ENCODE measurements around the gene P2RY8. TPM values are rescaled to one million over a fixed set of nuclear protein-coding genes. Genes with fewer than 3 reads are reported as not detected.
"Not testable (repeated sequence)": the region's sequence is repeated elsewhere in the genome, so short reads cannot be mapped to it uniquely, and the experiment has no call there.

P2RY8 gene
- total RNA-seq, 1 donor: not detected

DNA sequence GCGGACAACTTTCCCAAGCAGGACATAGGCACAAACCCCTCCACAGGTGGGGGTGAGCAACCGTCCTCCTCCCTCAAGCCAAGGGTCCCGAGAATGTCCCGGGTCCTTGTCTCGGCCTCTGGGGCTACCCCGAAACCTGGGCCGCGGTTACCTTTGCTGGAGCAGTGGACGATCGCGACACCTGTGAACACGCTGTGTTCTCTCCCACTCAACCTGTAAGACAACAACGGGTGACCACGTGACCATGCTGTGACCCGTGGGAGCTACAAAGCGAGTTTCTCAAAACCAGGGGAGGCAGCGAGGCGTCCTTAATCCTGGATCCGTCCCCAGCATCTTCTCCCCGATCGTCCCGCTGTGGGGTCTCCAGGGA, 102.1 kb downstream of the P2RY8 start:
- Histone ChIP-seq H3K4me3 (ENCODE audit: insufficient read depth, low read length) (no peak overlapping the region), H3K36me3 (ENCODE audit: insufficient read depth, low read length) (peaks cover 14% of the 10 kb centered on the region), H3K79me2 (ENCODE audit: insufficient read depth, low read length) (no peaks in the 10 kb centered on the region), H4K20me1 (ENCODE audit: insufficient read depth, low read length) (no peaks in the 10 kb centered on the region), H2AFZ (ENCODE audit: low read length) (no peak overlapping the region), H3K27me3 (ENCODE audit: insufficient read depth, low read length) (no peaks in the 10 kb centered on the region), H3K27ac (ENCODE audit: low read depth, low read length) (no peak overlapping the region), H3K4me1 (ENCODE audit: insufficient read depth, low read length) (no peaks in the 10 kb centered on the region), H3K4me2 (ENCODE audit: insufficient read depth, low read length) (no peak overlapping the region), H3K9me3 (ENCODE audit: low read depth, low read length) (no peaks in the 10 kb centered on the region)
- no peak for DNase-seq (ENCODE audit: insufficient read length, low spot score, missing footprints)
- TF ChIP-seq, protein P1, sequence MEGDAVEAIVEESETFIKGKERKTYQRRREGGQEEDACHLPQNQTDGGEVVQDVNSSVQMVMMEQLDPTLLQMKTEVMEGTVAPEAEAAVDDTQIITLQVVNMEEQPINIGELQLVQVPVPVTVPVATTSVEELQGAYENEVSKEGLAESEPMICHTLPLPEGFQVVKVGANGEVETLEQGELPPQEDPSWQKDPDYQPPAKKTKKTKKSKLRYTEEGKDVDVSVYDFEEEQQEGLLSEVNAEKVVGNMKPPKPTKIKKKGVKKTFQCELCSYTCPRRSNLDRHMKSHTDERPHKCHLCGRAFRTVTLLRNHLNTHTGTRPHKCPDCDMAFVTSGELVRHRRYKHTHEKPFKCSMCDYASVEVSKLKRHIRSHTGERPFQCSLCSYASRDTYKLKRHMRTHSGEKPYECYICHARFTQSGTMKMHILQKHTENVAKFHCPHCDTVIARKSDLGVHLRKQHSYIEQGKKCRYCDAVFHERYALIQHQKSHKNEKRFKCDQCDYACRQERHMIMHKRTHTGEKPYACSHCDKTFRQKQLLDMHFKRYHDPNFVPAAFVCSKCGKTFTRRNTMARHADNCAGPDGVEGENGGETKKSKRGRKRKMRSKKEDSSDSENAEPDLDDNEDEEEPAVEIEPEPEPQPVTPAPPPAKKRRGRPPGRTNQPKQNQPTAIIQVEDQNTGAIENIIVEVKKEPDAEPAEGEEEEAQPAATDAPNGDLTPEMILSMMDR (IDR thresholded peaks at IDR 0.05; ENCODE audit: extremely low read depth, low read depth, low read length): no peak

DNA sequence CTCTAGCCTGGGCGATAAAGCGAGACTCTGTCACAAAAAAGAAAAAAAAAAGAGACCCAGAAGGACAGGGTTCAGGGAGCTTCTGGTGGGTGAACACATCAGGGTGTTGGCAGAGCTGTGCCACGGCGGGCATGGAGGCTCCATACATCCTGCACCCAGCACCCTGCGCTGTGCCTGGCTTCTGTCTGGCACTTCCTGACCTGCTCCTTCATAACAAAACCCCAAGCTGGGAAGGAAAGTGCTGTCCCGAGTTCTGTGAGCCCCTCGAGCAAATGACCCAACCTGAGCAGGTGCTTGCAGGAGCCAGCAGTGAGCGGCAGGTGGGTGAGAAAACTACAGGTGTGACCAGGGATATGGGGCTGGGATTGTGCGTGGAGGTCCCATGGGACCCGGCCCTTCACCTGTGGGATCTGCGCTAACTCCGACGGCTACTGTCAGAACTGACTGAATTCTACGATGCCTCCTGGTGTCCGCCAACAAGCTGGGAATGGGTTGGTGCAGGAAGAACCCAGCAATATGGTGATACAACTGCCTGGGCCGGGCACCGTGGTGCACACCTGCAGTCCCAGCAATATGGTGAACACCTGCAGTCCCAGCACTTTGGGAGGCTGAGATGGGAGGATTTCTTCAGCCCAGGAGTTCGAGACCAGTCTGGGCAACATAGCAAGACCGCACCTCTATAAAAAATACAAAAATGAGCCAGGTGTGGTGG, 103.2 kb downstream of the P2RY8 start:
- Histone ChIP-seq H3K79me2 (ENCODE audit: insufficient read depth, low read length) (no peaks in the 10 kb centered on the region), H2AFZ (ENCODE audit: low read length) (no peak overlapping the region), H3K4me3 (ENCODE audit: insufficient read depth, low read length) (no peak overlapping the region), H3K27me3 (ENCODE audit: insufficient read depth, low read length) (no peaks in the 10 kb centered on the region), H3K27ac (ENCODE audit: low read depth, low read length) (no peak overlapping the region), H3K36me3 (ENCODE audit: insufficient read depth, low read length) (peaks cover 14% of the 10 kb centered on the region), H3K4me2 (ENCODE audit: insufficient read depth, low read length) (no peak overlapping the region), H3K9me3 (ENCODE audit: low read depth, low read length) (no peaks in the 10 kb centered on the region), H3K4me1 (ENCODE audit: insufficient read depth, low read length) (no peaks in the 10 kb centered on the region), H4K20me1 (ENCODE audit: insufficient read depth, low read length) (no peaks in the 10 kb centered on the region)
- TF ChIP-seq, protein P1 (IDR thresholded peaks at IDR 0.05; ENCODE audit: extremely low read depth, low read depth, low read length): no peak
- no peak for DNase-seq (ENCODE audit: insufficient read length, low spot score, missing footprints)

DNA sequence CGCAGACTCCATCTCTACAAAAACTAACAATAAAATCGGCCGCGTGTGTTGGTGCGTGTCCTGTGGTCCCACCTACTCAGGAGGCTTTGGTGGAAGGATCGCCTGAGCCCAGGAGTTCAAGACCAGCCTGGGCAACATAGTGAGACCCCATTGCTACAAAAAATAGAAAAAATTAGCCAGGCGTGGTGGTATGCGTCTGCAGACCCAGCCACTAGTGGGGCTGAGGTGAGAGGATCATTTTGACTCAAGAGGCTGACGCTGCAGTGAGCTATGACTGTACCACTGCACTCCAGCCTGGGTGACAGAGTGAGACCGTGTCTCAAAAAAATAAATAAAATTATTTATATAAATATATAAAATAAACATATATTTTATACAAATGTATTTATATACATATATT, 106.5 kb downstream of the P2RY8 start:
- no peaks in the 10 kb centered on the region for H3K79me2 ChIP-seq (ENCODE audit: insufficient read depth, low read length)
- no peaks in the 10 kb centered on the region for H3K9me3 ChIP-seq (ENCODE audit: low read depth, low read length)
- H3K36me3 ChIP-seq (ENCODE audit: insufficient read depth, low read length): peaks cover 21% of the 10 kb centered on the region
- no peak for DNase-seq (ENCODE audit: insufficient read length, low spot score, missing footprints)
- TF ChIP-seq, protein P1 (IDR thresholded peaks at IDR 0.05; ENCODE audit: extremely low read depth, low read depth, low read length): no peak
- H4K20me1 ChIP-seq (ENCODE audit: insufficient read depth, low read length): no peaks in the 10 kb centered on the region
- H3K27ac ChIP-seq (ENCODE audit: low read depth, low read length): no peak overlapping the region
- no peaks in the 10 kb centered on the region for H3K4me1 ChIP-seq (ENCODE audit: insufficient read depth, low read length)
- no peak overlapping the region for H3K4me2 ChIP-seq (ENCODE audit: insufficient read depth, low read length)
- H3K27me3 ChIP-seq (ENCODE audit: insufficient read depth, low read length): no peaks in the 10 kb centered on the region
- H3K4me3 ChIP-seq (ENCODE audit: insufficient read depth, low read length): no peak overlapping the region
- H2AFZ ChIP-seq (ENCODE audit: low read length): no peak overlapping the region

DNA sequence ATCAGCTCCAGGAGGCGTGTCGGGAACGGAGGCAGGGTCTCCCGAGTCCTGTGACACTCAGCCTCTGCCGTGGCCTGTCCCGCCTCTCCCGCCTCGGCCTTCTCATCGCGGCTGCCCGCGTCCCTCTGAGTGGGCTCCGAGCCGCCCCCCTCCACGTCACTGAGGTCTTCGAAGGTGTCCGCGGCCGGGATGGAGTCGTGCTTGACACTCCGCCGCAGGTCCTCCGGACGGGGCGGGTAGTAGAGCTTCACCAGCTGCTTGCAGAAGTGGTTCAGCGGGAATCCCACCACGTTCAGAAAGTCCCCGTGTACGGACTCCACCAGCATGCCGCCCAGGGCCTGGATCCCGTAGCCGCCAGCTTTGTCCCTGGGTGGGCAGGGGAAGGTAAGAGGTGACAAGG, 109.2 kb downstream of the P2RY8 start:
- Histone ChIP-seq H3K4me2 (ENCODE audit: insufficient read depth, low read length) (no peak overlapping the region), H3K4me1 (ENCODE audit: insufficient read depth, low read length) (no peaks in the 10 kb centered on the region), H2AFZ (ENCODE audit: low read length) (no peak overlapping the region), H4K20me1 (ENCODE audit: insufficient read depth, low read length) (no peaks in the 10 kb centered on the region), H3K27me3 (ENCODE audit: insufficient read depth, low read length) (no peaks in the 10 kb centered on the region), H3K27ac (ENCODE audit: low read depth, low read length) (no peak overlapping the region), H3K9me3 (ENCODE audit: low read depth, low read length) (no peaks in the 10 kb centered on the region), H3K4me3 (ENCODE audit: insufficient read depth, low read length) (no peak overlapping the region), H3K79me2 (ENCODE audit: insufficient read depth, low read length) (no peaks in the 10 kb centered on the region), H3K36me3 (ENCODE audit: insufficient read depth, low read length) (peaks cover 27% of the 10 kb centered on the region)
- no peak for DNase-seq (ENCODE audit: insufficient read length, low spot score, missing footprints)
- TF ChIP-seq, protein P1 (IDR thresholded peaks at IDR 0.05; ENCODE audit: extremely low read depth, low read depth, low read length): no peak

DNA sequence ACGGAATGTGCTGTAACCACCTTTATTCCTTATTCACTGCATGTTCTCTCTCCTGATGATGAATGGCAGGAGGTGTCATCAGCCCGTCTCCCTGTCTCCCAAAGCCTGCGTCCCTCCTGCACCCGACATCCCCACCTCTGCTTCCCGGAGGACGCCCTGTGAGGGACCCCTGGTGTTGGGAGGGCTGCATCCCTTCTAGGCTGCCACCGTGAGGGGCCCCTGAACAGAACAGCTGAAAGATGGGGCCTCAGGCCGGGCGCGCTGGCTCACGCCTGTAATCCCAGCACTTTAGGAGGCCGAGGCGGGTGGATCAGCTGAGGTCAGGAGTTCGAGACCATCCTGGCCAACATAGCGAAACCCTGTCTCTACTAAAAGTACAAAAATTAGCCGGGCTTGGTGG, 110.7 kb downstream of the P2RY8 start:
- not testable (repeated sequence) for H3K4me3 ChIP-seq (ENCODE audit: insufficient read depth, low read length); H3K27me3 ChIP-seq (ENCODE audit: insufficient read depth, low read length); H3K4me1 ChIP-seq (ENCODE audit: insufficient read depth, low read length); H2AFZ ChIP-seq (ENCODE audit: low read length); H4K20me1 ChIP-seq (ENCODE audit: insufficient read depth, low read length); H3K9me3 ChIP-seq (ENCODE audit: low read depth, low read length); H3K27ac ChIP-seq (ENCODE audit: low read depth, low read length); H3K79me2 ChIP-seq (ENCODE audit: insufficient read depth, low read length); DNase-seq (ENCODE audit: insufficient read length, low spot score, missing footprints); H3K4me2 ChIP-seq (ENCODE audit: insufficient read depth, low read length)
- H3K36me3 ChIP-seq (ENCODE audit: insufficient read depth, low read length): peaks cover 37% of the 10 kb centered on the region
